RPMI7951 (cell line): ENCODE measurements around the gene DDX41. TPM values are rescaled to one million over a fixed set of nuclear protein-coding genes. Genes with fewer than 3 reads are reported as not detected.
"Not testable (repeated sequence)": the region's sequence is repeated elsewhere in the genome, so short reads cannot be mapped to it uniquely, and the experiment has no call there.

Experiments
- DNase-seq: peaks from one replicate; pipeline ENCODE4 v3.0.0-alpha.2; 2012; ENCODE audit warnings: low read depth
- total RNA-seq: library from RNA; depleted of rRNA; stranded (reverse); fragments of >200 nt; shearing (Covaris generic); gene quantifications from 2 replicates; pipeline ENCODE4 v1.2.3, GENCODE V29; 2014

DDX41 gene
- total RNA-seq, 1 experiment from 2014 or later = 87.6 TPM

- DNase-seq = no peak
Observed at GRCh38 chr5:177498013-177498787, 18.6 kb downstream of the DDX41 start.

DNA sequence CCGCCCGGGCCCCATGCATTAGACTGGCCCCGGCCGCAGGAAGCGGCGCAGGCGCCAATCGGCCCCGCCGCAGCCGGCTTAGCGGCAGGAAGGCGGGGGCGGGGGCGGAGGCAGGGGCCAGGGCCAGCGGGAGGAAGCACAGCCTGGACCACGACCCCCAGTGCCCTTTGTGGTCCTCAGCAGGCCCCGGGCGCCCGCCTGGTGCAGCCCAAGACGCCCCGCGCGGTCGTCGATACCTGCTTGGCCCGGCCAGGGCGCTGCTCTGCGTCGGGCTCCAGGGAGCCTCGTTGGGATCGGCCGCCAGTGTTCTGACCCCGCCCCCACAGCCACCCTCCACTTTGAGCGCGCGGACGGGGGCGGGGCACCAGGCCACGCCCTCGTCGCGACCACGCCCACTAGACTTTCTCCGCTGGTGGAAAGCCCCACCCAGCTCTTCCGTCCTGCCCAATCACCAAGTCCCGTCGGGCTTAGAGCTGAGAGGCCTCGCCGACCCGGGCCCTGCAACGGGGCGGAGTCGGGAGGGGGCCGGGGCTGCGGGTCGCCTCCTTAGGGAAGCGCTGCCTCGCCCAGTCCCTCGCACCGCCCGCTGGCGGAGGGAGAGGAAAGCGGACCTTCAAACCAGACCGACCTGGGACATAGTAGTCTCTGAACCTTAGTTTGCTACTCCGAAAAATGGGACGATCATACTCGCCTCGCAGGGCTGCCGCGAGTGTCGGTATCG is 19.3 kb downstream of the DDX41 start, which contains the start of gene PDLIM7:
Gene PDLIM7, minus strand, starts transcription at position 313 of the 721 bp plus-strand sequence. CDS start 1,092 bp downstream, outside the sequence.
- peak; percentile 94 for DNase-seq

DNA sequence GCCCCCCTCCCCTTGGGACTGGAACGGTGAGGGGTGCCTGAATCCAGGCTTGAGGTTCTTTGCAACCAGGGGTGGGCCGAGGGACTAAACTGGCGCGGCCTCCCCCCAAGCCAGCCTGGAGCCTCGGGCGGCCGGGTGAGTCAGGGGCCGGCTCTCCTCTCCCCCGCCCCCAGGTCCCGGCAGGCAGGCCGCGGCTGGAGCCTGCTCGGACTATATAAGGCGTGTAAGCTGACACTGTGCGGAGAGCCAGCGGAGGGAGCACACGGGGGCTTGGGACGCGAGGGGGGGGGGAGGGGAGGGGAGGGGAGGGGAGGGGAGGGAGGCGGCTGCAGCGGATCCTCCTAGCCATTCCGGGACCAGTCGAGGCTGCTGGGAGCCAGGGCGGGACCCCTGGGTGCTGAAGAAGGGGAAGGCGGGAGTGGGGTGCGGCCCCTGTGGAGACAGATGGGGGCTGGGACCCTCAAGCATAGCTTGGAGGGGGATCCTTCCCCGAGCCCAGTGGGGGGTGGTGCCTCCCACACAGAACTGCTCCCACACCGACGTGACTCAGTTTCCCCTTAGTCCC is 20.0 kb downstream of the DDX41 start:
- peak; percentile 92 for DNase-seq

DNA sequence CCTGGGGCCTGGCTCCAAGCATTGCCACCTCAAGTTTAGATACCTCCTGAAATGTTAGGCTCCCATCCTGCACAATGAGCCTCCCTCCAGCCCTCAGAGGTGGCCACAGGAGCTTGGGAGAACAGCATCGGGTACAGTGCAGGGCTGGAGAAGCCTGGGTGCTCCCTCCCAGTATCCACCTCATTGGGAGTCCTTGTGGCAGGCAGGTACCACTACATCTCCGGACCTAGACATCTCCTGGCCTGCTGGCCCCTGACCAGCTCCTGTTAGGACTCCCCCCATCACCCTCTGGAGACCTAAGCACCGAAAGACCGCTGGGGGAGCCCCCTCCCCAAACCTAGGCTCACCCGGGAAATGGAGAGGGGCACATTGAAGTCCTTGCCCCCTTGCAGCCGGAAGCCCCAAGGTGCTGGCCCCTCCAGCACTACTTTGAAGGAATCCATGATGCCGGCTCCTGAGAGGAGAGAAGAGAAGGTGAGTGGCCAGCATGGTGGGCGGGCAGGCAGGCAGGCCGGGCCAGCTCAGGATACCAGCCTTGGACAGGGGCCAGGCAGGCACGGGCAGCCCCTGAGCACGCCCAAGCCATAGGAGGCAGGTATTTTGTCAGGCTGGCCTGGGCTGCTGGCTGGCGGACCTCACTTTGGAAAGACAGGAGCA is 20.6 kb downstream of the DDX41 start:
- peak; percentile 52 for DNase-seq

DNA sequence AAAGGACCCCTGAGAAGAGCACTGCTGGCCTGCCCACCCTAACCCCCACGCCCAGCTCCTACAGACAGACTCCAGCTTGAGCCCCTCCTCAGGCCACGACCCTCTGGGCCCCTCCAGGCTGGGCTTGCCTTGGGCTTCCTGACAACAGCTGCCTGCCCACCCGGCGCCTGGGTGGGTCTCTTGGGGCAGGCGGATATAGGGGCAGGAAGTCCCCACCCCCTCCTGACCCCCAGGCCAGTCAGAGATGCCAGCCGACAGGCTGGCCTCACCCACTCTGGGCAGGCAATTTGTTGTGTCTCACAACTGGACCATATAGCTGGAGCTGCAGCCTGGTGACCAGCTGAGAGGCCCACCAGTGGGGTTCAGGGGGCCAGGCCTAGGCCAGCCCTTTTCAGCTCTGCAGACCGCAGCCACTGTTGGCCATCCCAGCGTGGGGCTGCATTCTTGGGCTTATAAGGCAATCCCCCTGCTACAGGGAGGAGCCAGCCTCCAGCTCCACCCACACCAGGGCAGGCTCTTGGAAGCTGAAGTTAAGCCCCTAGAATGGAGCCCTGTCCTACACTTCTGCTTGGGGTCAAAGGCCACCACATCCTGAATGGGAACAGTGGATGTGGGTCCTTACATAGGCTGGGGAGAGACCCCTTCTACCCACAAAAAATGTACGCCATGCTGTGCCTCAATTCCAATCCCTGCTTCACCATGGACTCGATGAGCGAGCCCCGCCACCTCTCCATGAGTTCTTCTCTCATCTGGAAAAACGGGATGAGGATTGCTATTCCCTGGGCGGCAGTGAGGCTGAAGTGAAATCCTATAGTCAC is 21.3 kb downstream of the DDX41 start:
- DNase-seq = peak; percentile 89

DNA sequence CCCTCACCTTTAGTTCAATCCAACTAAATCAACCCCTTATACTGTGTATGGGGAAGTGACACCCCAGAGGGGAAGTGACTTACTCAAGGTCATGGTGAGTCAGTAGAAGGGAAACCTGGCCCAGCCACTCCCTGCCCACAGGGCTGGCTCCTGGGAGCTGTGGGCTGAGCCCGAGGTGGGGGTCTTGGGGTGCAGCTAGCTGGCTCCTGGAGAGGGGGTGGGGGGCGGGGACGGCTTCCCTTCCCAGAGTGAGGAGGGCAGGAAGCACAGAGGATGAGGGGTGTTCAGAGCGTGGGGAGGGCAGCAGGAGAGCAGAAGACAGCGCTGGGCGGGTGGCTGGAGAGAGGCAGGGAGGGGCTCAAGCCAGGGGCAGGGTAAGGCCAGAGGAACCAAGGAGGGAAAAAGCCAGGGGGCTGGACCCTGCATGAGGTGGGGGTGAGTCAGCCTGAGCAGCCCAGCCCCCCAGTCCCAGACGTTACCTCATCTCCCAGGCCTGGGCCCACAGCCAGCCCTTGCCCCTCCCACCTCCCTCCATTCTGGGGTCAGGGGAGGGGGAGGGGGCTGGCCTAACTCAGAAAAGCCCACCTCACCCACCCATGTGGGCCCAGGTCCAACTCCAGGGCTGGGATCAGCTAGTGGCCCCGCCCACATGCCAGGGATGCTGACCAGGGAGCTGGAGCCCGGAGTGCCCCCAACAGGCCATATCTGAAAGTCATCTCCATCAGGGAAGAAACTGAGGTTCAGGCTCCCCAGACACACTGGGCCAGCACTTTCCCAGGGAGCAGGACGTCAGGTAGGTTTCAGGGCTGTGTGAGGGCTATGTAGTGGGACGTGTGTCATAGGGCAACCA is 22.2 kb downstream of the DDX41 start:
- peak; percentile 83 for DNase-seq

GRCh38 chr5:177493795-177494345 is 22.9 kb downstream of the DDX41 start:
- no peak for DNase-seq

- no peak for DNase-seq
Observed at GRCh38 chr5:177492841-177493240, 23.9 kb downstream of the DDX41 start.

- DNase-seq = no peak
Observed at GRCh38 chr5:177491983-177492746, 24.6 kb downstream of the DDX41 start.

DNA sequence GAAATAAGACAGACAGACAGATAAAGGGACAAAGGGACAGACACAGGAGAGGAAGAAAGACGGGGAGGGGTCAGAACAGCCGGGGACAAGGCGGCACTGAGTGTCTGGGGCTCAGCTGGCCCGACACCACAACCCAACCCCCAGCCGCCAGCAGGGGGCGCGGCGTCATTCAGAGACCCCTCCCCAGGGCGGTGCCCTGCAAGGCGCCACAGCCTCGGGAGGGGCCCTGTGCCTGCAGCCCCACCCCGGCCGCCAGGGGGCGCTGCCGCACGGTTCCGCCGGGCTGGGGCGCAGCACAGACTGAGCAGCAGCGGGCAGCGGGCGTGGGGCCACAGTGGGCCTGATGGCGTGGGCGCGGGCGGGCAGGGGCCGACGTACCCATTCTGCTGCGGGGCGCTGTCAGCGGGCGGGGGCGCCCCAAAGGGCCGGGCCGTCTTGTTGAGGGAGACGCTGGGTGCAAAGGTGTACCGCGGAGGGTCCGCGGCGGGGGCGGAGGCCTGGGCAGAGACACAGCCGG is 25.3 kb downstream of the DDX41 start:
- DNase-seq = no peak

DNA sequence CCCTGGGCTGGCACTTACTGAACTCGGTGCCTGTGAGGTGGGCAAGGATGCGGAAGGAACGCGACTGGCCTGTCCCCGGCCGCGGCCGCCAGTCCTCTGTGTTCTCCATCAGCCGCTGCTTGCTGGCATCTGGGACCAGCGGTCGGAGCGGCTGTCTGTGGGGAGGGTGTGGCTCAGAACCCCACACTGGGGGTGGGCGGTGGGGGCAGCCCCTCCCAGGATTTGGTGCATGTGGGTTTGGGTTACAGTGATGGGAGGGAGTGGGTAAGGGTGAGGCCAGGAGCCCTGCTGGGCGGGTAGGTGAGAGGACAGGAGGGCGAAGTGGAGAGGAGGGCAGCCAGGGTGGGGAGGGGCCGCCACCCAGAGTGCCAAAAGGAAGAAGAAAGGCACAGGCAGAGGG is 25.8 kb downstream of the DDX41 start:
- no peak for DNase-seq

- DNase-seq = no peak
Observed at GRCh38 chr5:177490311-177490991, 26.3 kb downstream of the DDX41 start.

GRCh38 chr5:177489119-177489716 is 27.5 kb downstream of the DDX41 start:
- no peak for DNase-seq

GRCh38 chr5:177487975-177488374 is 28.8 kb downstream of the DDX41 start:
- DNase-seq = no peak

GRCh38 chr5:177487144-177487543 is 29.6 kb downstream of the DDX41 start:
- DNase-seq = no peak

GRCh38 chr5:177486256-177486655 is 30.5 kb downstream of the DDX41 start:
- no peak for DNase-seq

GRCh38 chr5:177485753-177486152 is 31.0 kb downstream of the DDX41 start:
- DNase-seq = not testable (repeated sequence)
